ENCODE data around the gene DCTN3. TPM values are rescaled to one million over a fixed set of nuclear protein-coding genes. Genes with fewer than 3 reads are reported as not detected.

DCTN3 gene
- total and polyA plus RNA-seq, 2 of the 4 experiments (the other 2 are of a cell fraction), result 122 to 183 TPM

DNA sequence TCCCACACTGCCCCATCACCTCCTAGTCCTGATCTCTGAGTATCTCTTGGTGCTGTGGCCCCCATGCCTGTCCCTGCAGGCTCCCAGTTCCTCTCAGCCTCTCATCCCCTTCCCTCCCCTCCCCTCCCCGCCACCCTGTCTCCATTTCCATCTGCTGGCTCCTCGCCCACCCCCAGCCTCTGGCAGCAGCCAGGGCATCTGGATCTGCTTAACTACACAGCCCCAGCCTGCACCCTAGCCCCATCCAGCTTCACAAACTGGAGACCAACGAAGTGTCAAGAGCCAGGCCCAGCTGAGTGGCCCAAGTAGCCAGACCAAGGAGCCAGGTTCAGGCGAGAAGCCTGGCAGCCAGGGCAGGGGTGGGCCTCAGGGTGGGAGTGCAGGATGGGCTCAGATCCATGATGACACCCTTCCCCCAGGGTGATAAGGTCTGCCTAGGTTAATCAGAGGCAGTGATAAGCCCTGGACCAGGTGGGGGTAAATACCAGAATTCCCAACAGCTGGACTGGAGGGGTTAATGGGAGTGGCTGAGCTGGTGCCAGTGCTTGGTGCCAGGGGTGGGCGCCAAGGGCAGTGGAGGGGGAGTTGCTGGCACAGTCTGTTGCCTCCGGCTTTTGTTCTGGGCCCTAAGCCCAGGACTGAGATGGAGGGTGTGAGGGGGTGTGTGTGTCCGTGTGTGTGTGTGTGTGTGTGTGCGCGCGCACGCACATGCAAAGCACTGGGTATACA is 34.2 kb upstream of the DCTN3 start:
- dilution Hi-C loops (cut with HindIII; ENCODE audit: low sequenced_read_pairs, unreplicated experiment) (no loop called here), in situ Hi-C loops (cut with MboI; ENCODE audit: low sequenced_read_pairs) (no loop called here), intact Hi-C loops (cut with micrococcal nuclease) (no loop called here)
- WGBS, 2 experiments (ENCODE audit: extremely low coverage in 2 of 2, insufficient read length in 1 of 2), result 45% methylated on average over 5 of the region's 11 CpGs; no CpG with 5 or more reads in 1 of the 2 experiments
- Histone ChIP-seq H3K4ac (ENCODE audit: low read depth, low read length) (peak overlapping the region; percentile 46; the same call in 1 of the 2 replicates), H3K27me3 (ENCODE audit: control insufficient read depth, insufficient read depth, low read length) (no peaks in the 10 kb centered on the region), H3K18ac (ENCODE audit: low read depth, low read length) (no peak overlapping the region), H3K14ac (replicated peaks; ENCODE audit: low read depth, low read length) (no peak overlapping the region), H2AK5ac (ENCODE audit: low read depth, low read length) (peak overlapping the region; percentile 97; the same call in 1 of the 2 replicates), H4K20me1 (ENCODE audit: insufficient read depth, low read length) (no peaks in the 10 kb centered on the region), H4K5ac (ENCODE audit: low read depth, low read length) (no peak overlapping the region; the same call in 1 of the 2 replicates), H3K27ac (ENCODE audit: insufficient read depth, low read length) (peak overlapping the region; percentile 8; the same call in 1 of the 2 replicates), H3K9me3 (ENCODE audit: control insufficient read depth, insufficient read depth, low read length) (no peaks in the 10 kb centered on the region), H2BK20ac (ENCODE audit: low read depth, low read length) (peak overlapping the region; percentile 39; the same call in 1 of the 2 replicates), H3K4me1 (ENCODE audit: control insufficient read depth, insufficient read depth, low read length) (peaks cover 35% of the 10 kb centered on the region), H3K9me1 (ENCODE audit: insufficient read depth, low read length) (peaks cover 27% of the 10 kb centered on the region), H3K4me2 (ENCODE audit: low read depth, low read length) (no peak overlapping the region; the same call in 1 of the 2 replicates), H3K36me3 (ENCODE audit: control insufficient read depth, insufficient read depth, low read length) (peaks cover 2% of the 10 kb centered on the region), H3K9ac (ENCODE audit: low read depth, low read length) (no peak overlapping the region), H2BK120ac (ENCODE audit: low read depth, low read length) (no peak overlapping the region), H4K8ac (ENCODE audit: low read depth in 2 of 2, low read length in 2 of 2) (peak overlapping the region in 1 of 2 experiments; percentile 68; a peak in 2 of 4 replicates), H2AFZ (replicated peaks; ENCODE audit: low read length, poor library complexity) (peak overlapping the region; percentile 1), H3K4me3 (ENCODE audit: insufficient read depth, low read depth, low read length) (no peak overlapping the region), H2BK15ac (ENCODE audit: low read depth, low read length) (no peak overlapping the region), H3K79me1 (ENCODE audit: low read depth in 1 of 2, low read length in 2 of 2) (peaks cover 0 to 29% of the 10 kb centered on the region in 2 experiments; a peak in 2 of 4 replicates), H3K23ac (ENCODE audit: low read depth, low read length) (no peak overlapping the region; the same call in 1 of the 2 replicates), H2BK5ac (ENCODE audit: low read depth, low read length, poor library complexity, severe bottlenecking) (no peak overlapping the region), H3K56ac (ENCODE audit: extremely low read depth, insufficient read depth, low read length) (no peak overlapping the region), H2AK9ac (replicated peaks; ENCODE audit: low read depth, low read length, poor library complexity) (peak overlapping the region; percentile 70), H4K91ac (ENCODE audit: insufficient read depth, low read depth, low read length) (0 out of 2 replicates have a peak overlapping the region, but pooled peaks have one; percentile 26)
- DNase-seq, result peak; percentile 57
- peak; percentile 6 for ATAC-seq (ENCODE audit: low read depth)
- CTCF ChIA-PET, result no interaction called here
- TF ChIP-seq FOS (IDR thresholded peaks at IDR 0.05; ENCODE audit: low read depth, low read length) (no peak), POLR2A (IDR thresholded peaks at IDR 0.05; ENCODE audit: low read depth, low read length) (no peak), CHD1 (IDR thresholded peaks at IDR 0.05; ENCODE audit: low read depth, low read length) (no peak), RFX5 (IDR thresholded peaks at IDR 0.05; ENCODE audit: low read depth, low read length) (no peak), SMC3 (IDR thresholded peaks at IDR 0.05; ENCODE audit: low read depth, low read length) (no peak), MAZ (IDR thresholded peaks at IDR 0.05; ENCODE audit: borderline replicate concordance, low read depth, low read length) (no peak)
- POLR2A ChIA-PET (ENCODE audit: unreplicated experiment), result interaction anchor here (0.7 to 0.9 kb wide), 2 partner anchors 8 to 18 kb away, joined by 3 to 5 read pairs; partner anchors contain the start of gene CCL27
- BruUV-seq (replicated peaks), result no TSS peak

Measured in IMR-90 (cell line).